ENCODE measurements around the gene COL23A1.

Gene COL23A1

DNA sequence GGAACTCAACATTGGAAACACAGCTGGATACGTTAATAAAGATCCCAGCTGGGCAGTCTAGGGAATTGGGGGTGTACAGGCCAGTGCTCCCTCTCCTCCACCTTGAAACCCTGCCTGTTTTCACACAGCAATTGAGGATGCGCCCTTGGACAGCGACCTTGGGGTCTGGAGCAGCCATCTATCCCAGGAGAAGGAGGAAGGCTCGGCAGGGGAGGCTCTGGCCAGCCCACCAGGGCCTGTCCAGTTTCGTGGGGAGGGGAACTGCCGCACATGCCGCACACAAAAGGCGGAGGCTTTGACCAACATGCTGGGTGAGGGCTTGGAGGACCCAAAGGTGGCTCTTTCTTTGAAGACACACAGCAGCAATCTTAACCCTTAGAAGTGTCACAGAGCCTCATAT lies 1.4 kb downstream of the COL23A1 start:
- no peak for DNase-seq (ENCODE audit: low read depth)

DNA sequence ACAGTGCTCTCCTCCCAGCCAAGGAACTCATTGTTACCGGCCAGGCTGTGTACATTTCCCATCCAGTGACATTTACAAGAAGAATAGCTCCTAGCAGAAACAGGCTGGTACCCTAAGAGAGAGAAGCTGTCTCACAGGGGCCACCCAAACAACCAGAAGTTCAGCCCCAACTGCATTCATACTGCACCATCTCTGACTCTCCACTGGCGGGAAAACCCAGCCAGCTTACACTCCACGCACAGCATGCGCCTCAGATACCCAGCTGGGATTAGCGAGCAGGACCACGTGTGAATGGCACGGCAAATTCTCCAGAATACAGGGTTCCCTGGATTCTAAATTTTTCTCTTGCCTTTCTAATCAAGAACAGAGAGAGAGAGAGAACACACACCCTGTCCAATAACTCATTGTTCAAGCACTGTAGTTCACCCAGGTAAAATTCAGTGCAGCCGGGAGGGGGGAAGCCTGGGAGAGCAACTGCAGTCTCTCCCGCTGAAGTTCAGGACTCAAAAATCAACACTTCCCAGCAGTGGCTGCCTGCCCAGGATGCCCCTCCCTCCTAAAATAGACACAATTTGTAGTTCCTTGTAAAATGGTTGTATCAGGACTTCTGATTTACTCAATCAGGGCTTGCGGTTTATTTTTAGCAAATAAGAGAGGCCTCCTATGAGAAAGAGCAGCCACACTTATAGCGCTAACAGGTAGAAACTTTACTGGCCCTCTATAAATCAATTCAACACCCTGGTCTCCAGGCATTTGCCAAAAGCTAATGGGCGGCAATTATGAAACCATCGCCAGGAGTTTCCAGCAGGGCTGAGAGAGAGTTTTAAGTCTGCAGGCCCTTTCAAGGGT lies 2.2 kb downstream of the COL23A1 start:
- no peak for DNase-seq (ENCODE audit: low read depth)

DNA sequence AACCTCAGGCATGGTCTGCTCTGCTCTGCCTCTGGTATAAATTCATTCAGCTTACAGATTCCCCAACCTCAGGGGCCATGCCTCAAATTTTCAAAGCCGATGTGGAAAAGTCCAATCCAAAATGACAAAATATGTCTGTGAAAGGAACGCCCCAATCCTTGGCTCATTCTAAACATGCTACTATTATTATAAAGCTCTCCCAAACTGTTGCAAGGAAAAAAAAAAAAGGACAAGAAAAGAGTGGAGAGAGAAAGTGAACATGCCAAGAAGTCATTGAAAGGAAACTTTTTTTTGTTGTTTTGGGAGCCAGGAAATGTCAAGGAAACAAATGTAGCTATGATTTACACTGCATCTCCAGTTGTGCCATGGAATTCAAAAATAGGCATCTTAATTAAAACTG lies 3.8 kb downstream of the COL23A1 start:
- DNase-seq (ENCODE audit: low read depth): no peak

DNA sequence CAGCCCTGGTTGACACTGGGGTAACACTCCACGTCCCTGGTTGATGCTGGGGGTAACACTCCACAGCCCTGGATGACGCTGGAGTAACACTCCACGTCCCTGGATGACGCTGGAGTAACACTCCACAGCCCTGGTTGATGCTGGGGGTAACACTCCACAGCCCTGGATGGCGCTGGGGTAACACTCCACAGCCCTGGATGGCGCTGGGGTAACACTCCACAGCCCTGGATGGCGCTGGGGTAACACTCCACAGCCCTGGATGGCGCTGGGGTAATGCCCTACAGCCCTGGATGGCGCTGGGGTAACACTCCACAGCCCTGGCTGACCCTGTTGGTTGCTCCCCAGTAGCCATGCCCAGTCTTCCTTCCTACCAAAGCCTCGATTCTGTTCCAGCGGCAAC lies 4.8 kb downstream of the COL23A1 start:
- peak; percentile 13 for DNase-seq (ENCODE audit: low read depth)

DNA sequence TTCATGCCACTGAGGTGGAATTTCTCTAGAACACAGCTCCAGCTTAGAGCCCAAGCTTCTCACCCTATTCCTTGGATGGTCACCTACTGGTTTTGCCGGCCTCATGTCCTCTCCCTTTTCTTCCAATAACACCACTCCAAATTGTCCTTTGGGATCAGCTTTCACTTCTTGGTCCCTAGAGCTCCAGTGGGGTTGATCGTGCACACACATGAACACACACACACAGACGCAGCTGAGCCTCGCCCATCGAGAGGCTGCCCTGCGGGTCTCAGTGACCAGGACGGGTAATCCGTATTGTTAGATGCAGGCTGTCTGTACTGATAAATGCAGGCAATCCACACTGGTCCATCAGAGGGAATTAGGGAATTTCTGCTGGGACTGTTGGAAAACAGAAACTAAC lies 6.9 kb downstream of the COL23A1 start:
- DNase-seq (ENCODE audit: low read depth): no peak

DNA sequence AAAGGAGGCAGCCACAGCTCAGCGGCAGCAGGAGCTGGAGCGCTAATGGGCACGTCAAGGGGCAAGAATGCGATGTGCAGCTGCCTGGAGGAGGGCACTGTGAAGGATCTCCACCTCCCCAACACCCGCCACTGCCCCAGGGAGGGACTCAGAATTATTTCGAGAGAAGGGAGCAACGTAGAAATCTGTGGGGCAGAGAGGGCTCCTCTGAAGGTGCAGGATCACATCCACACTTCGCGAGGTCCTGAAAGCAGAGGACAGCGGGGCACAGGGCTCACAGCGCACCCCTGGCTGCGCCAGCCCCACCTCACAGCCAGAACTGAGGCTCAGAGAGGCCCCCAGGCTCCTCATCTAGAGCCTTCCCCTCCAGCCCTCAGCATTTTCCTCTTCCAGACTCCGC lies 7.9 kb downstream of the COL23A1 start:
- DNase-seq (ENCODE audit: low read depth): no peak

DNA sequence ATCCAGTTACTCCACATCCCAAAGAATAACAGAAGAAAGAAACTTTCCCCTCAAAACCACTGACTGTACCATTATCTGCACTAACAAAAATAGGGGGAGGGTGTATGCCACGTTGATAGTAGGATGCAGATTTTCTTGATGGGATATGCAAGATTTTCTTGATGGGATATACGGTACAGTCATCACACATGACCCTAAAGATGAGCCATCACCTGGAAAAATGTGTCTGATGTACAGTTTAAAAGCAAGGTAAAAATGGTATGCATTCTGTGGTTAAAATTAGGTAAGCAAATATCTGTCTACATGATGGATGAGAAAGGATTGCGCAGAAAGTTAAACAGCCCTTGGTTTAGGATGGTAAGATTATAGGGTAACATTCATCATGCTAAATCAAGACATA lies 8.6 kb downstream of the COL23A1 start:
- no peak for DNase-seq (ENCODE audit: low read depth)

DNA sequence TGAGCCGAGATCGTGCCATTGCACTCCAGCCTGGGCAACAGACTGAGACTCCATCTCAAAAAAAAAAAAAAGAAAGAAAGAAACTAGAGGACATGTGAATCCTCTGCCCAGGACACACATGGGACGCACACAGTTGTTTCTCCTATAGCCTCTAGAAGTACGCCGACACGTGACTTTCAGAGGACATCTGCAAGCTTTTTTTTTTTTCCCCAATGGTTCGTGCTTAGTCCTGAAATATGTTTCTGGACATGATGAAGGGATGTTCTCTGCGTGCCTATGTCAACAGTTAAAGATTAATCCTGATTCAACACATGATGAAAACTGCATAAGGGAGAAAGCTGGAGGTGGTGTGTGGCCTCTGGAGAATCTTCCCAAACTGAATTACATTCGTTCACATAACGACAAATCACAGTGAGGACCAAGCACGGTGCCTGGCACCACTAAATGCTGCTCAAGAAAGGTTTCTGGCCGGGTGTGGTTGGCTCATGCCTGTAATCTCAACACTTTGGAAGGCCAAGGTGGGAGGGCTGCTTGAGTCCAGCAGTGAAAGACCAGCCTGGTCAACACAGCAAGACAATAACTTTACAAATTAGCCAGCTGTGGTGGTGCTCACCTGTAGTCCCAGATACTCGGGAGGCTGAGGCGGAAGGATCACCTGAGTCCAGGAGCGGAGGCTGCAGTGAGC lies 9.8 kb downstream of the COL23A1 start:
- no peak for DNase-seq (ENCODE audit: low read depth)

DNA sequence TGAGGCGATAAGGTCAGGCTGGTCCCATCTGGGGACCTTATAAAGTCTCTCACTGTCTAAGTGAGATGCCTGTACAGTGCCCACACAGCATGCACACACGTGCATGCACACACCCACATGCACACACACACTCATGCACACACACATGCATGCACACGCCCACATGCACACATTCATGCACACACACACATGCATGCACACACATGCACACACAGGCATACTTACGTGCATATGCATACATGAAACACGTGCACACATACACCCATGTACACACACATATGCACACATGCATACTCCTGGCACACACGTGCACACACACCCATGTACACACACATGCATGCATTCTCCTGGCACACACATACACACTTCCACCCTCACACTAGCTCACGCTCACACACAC lies 12.2 kb downstream of the COL23A1 start:
- DNase-seq (ENCODE audit: low read depth): no peak

DNA sequence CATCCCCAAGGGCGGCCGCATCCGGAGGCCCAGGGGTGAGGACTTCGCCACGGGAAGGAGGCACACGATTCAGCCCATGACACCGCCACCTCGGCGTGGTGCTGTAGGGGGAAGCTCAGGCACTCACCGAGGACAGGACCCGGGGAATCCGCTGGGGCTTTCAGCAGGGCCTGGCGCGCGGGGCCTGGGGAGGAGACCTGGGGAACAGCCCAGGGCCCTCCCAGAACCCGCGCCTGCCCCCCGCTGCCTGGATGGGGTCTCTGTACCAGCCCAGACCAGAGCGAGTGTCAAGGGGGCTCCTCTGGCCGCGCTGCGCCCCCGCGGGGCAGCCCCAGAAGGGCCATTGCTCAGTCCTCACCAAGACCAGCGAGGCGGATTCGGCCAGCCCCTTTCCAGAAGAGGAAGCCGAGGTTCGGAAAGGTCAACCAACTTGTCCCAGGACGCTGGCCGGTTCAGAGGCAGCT lies 12.8 kb downstream of the COL23A1 start:
- no peak for DNase-seq (ENCODE audit: low read depth)

DNA sequence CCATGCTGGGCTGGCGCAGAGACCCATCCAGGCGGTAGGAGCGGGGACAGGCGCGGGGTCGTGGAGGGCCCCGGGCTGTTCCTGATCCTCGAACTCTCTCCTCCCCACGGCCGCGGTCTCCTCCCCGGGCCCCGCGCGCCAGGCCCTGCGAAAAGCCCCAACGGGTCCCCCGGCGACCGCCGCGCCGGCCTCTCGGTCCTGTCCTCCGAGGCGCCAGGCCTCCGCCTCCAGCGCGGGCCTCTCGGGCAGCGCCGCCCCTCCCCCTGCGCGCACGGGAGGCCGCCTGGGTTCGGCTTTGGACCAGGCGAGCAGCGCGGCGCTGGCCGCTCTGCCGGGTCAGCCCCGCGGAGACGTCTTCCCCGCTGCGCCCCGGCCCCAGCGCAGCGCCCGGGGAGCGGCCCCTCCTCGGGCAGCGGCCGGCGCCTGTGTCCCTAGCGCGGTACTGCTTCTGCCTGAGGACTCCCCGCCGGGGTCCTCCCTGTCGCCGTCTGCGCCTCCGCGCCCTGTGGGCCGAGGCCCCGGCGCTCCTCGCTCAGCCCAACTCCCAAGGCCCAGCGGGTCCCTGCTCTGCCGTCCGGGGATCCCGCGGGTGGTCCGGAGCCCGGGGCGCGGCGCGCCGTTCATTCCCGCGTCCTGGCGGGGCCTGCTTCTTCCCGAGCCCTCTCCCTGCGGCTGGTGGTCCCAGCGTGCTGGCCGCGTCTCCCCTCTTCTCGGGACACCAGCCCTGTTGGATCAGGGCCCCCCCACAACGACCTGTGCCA lies 13.4 kb downstream of the COL23A1 start:
- no peak for DNase-seq (ENCODE audit: low read depth)

DNA sequence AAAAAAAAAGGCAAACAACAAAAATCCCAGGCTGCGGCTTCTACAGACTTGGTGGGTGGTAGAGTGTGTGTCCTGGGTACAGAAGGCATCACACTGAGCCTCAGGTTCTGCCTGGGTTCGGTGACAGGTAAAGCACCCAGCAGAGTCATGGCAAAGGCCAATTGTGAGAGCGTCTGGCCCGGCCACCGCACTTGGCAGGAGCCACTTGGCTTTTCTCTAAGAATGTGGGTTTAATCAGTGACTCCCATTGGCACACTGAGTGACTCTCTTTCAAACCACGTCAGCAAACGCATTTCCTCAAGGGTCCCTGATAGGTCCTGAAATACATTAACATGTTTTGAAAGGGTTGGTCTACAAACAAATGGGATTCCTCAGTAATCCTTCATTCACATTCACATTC lies 17.0 kb downstream of the COL23A1 start:
- no peak for DNase-seq (ENCODE audit: low read depth)

DNA sequence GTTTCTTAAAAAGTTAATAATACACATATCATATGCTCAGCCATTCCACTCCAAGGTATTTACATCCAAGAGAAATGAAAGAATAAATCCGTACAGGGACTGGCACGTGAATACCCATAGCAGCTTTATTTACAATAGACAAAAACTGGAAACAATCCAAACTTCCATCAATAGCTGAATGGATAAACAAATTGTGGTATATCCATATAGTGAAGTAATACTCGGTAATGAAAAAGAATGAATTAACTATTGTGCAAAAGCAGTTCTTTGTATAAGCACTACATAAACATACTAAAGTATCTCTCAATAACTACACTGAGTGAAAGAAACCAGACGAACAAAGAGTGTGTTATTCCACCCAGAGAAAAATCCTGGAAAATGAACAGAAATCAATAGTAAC lies 17.6 kb downstream of the COL23A1 start:
- DNase-seq (ENCODE audit: low read depth): no peak

DNA sequence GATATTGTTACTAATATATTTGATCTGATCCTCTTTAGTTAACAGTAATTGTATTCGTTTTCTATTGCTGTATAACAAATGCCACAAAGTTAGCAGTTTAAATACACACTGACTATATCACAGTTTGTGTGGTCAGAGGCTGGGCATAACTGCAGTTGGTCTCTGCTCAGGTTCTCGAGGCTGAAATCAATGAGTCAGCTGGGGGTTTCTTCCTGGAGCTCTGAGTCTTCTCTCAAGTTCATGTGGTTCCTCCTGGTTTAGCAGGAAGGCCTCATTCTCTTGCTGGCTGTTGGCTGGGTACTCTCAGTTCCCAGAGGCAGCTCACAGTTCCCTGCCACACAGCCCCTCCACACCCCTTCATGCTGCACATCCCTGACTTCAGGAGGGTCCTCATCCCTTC lies 20.7 kb downstream of the COL23A1 start:
- no peak for DNase-seq (ENCODE audit: low read depth)

DNA sequence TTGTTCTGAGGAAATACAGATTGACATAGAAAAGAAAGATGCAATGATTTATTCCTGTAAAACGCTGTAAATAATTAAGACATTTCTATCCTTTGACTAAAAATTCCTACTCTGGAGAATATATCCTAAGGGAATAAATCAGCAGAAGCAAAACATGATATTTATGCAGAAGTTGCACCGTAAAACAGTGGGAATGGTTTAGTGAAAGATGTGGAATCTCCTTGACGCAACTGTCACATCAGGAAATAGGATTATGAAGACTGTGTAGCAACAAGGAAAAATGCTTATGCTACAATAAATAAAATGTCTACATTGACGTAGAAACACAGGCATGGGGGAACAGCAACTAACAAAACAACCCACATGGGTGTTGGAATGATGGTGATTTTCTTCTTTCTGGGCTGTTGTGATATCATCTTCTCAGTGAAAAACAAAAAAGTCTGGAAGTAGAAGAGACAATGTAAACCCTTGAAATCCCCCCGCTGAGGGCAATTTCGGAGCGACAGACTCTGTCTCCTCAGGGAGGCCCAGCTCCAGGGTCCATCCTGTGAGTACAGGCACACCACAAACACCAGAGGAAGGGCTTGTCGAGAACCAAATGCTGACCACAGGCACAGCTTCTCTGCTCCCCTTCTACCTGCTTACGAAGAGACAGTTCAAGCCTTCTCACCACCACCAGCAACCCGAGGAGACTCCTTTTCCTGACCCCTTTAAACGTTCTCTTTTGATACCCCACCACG lies 25.2 kb downstream of the COL23A1 start:
- no peak for DNase-seq (ENCODE audit: low read depth)

DNA sequence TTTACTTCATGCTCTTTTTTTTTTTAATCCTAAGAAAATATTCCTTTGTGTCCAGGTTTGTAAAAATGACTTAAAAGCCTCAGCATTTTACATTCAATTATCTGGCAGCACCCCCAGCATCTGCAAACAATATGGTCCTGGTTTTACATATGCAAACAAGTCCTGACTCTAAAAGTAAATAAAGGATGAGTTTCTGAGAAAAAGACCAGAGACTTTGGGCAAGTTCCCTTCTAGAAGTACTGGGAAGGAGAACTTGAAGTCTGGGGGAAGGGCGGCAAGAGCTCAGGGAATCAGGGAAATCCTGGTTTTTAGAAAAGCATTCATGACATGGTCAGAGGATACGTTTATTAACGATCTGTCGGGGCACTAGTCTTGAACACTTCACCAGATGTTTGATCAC lies 25.8 kb downstream of the COL23A1 start:
- DNase-seq (ENCODE audit: low read depth): no peak

DNA sequence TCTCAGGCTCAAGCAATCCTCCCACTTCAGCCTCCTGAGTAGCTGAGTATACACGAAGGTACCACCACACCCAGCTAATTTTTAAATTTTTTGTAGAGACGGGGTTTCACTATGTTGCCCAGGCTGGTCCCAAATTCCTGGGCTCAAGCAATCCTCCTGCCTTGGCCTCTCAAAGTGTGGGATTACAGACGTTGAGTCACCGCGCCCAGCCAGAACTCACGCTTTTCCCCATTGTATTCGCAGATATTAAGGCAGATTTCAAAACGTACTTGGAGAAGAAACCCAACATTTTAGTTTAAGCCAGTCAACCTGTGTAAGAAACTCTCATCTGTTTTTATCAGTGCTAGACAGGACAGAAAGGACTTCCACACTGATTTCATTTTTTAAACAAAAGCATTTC lies 26.6 kb downstream of the COL23A1 start:
- DNase-seq (ENCODE audit: low read depth): no peak

DNA sequence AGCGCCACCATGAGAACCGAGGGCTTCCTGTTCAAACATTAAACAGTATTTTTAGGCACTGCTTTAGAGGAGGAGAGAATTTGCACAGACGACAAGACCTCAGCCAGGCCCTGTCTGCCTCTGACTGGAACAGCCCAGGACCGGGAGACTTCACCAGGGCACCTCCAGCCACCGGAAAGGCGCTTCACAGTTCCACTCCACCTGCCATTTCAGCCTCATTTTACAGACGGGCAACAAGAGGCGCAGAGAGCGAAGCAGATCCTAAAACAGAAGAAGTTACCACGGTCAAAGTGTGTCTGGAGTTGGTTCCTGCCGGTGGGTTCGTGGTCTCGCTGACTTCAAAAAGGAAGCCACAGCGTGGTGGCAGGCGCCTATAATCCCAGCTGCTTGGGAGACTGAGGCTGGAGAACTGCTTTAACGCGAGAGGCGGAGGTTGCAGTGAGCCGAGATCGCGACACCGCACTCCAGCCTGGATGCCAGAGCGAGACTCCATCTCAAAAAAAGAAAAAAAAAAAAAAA lies 28.4 kb downstream of the COL23A1 start:
- DNase-seq (ENCODE audit: low read depth): no peak

DNA sequence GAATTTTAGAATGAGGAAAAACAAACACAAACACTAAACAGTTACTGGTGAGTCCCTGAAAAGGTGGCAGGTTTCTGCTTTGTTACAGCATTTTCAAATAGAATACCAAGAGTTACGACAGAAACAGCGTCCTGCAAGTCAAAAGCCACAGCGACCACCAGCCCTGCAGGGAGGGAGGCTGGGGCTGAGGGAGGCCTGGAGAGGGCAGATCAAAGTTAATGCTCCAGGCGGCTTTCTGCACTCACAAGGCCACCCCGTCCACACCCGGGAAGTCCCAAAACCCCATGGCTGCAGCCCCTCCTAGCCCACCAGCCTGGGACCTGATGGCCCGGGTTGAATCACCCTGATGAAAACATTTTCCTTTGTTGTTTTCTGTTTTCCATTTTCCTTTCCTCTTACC lies 29.3 kb downstream of the COL23A1 start:
- DNase-seq (ENCODE audit: low read depth): no peak

DNA sequence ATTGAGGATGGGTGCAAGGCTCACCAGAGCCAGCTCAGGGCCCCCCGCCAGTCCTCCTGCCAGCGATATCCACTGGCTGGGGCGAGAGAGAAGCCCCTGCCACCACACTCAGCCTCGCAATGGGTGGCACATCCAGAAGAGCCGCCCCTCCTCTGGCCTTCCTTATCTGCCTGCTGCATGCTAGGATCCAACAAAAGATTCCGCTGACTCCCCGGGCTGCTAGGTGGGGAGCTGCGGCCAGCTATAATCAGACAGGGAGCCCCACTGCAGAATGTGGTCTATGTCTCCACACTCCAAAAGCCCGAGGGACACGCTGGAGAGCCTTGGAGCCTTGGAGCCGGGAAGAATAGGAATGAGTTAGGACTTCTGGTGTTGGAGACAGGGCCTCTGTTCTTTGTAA lies 32.8 kb downstream of the COL23A1 start:
- no peak for DNase-seq (ENCODE audit: low read depth)

DNA sequence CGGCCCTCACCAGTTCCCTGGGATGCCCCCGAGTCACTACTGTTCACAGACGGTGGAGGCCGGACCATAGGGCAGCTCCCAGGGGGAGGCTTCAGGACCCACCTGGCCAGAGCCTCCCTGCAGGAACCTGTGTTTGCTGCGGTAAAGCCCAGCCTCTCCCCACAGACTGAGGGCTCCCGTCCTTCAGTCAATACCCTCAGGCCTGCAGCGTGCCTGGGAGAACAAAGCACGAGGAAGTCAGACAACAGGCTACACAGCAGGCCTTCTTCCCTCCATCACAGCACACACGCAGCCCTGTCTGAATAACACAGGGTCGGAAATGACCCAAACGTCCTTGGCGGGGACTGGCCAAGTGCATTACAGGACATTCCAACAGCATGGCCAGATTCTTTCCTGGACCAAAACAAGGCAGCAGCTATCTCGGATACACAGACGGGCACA lies 34.4 kb downstream of the COL23A1 start:
- no peak for DNase-seq (ENCODE audit: low read depth)

DNA sequence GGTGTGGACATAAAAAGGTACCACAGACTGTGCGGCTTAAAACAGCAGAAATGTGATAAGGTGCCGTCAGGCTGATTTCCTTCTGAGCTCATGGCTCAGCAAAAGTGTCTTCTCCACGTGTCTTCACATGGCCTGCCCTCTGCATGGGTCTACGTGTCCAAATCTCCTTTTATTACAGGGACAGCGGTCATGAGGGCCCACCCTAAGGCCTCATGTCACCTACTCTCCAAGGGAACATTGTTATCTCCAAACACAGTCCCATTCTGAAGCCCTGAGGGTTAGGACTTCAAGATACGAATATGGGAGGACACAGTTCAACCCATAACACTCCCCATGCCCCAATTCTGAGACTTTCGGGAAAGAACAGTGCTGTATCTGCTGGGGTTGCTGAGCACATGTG lies 35.2 kb downstream of the COL23A1 start:
- DNase-seq (ENCODE audit: low read depth): no peak

All from EH (cell line).